GM12873 (cell line): ENCODE measurements around the gene TEX35.

ENCODE experiments used
- CTCF ChIP-seq: IDR thresholded peaks from 2 replicates; pipeline ENCODE4 v1.5.1; 2012; ENCODE audit warnings: low read depth, mild to moderate bottlenecking, moderate library complexity, low read length, control low read depth; ENCODE audit not compliant: insufficient read depth; ENCODE audit errors: missing control alignments

The TEX35 gene

GRCh38 chr1:178494569-178494971 lies 18.3 kb upstream of the TEX35 start:
- TF ChIP-seq CTCF = no peak

GRCh38 chr1:178495158-178495557 lies 17.8 kb upstream of the TEX35 start:
- no peak for TF ChIP-seq CTCF

GRCh38 chr1:178495741-178496409 lies 17.0 kb upstream of the TEX35 start:
- no peak for TF ChIP-seq CTCF

- no peak for TF ChIP-seq CTCF
These were observed 16.3 kb upstream of the TEX35 start, which contains the start of gene CLEC20A for GRCh38 chr1:178496410-178497135. TSS of gene CLEC20A (minus strand) at chr1:178496964. CDS start at chr1:178496939, 25 bp downstream.

- TF ChIP-seq CTCF = no peak
These were observed 14.9 kb upstream of the TEX35 start for GRCh38 chr1:178497903-178498478.

- TF ChIP-seq CTCF = no peak
These were observed 13.8 kb upstream of the TEX35 start for GRCh38 chr1:178498896-178499675.
